Activated T-cell treated with anti-CD3 and anti-CD28 coated beads, Interleukin-2, amount 50 U/mL, for 1 hour (primary cell): ENCODE measurements around the gene REXO1.
A peak's percentile ranks its signal among the peaks of the same experiment; 100 is the strongest.

ENCODE experiments used
- DNase-seq: peaks from one replicate; pipeline ENCODE4 v3.0.0-alpha.2; 2020

The REXO1 gene

DNA sequence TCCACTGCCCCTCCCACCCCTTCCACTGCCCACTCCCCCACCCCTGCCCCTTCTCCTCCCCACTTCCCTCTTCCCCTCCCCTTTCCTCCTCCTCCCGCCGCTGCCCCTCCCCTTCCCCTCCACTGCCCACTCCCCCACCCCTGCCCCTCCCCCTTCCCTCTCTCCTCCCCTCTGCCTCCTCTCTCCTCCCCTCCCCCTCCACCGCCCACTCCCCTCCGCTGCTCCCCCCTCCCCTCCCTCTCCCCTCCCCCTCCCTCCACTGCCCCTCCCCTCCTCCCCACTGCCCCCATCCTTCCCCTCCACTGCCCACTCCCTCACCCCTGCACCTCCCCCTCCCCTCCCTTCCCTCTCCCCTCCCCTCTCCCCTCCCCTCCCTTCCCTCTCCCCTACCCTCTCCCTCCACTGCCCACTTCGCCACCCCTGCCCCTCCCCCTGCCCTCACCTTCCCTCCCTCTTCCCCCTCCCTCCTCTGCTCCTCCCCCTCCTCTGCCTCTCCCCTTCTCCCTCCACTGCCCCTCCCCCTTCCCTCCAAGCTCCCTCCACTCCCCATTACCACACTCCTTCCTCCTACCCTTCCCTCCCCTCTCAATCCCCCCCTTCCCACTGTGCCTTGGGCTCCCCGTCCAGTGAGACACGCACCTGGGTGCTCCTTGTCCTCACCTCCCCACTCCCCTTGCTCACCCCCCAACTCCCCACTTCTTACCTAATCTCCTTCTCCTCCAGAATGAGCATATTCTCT lies 58.1 kb downstream of the REXO1 start:
- DNase-seq = no peak

DNA sequence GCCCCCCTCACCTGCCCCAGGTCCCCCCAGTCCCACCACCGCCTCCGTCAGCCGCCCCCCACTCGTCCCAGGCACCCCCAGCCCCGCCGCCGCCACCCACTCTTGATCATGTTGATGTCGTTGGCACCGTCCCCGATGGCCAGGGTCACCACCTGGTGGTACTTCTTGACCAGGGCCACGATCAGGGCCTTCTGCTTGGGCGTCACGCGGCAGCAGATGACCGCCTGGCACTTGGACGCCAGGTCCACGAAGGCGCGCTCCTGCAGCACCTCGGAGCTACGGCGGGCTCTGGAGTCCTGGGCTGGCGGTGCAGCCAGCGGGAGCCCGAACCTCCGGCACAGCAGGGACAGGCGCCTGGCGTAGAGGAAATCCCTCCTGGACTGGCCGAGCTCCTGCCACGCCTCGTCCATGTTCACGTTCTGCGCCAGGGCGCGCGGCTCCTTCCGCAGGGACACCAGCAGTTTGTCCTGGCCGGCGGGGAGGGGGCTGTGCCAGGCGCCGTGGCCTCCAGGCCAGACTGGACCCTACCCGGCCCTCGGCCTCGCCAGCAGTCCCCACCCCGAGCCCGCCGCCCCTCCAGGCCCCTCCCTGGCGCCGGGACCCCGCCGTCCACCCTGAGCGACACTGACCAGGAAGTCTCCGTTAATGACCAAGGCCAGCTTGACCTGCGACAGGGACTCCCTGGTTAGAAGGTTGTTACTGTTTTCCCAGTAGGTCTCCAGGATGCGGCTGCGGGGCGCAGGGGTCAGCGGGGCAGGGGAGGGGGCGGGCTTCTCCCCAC lies 58.8 kb downstream of the REXO1 start:
- no peak for DNase-seq

DNA sequence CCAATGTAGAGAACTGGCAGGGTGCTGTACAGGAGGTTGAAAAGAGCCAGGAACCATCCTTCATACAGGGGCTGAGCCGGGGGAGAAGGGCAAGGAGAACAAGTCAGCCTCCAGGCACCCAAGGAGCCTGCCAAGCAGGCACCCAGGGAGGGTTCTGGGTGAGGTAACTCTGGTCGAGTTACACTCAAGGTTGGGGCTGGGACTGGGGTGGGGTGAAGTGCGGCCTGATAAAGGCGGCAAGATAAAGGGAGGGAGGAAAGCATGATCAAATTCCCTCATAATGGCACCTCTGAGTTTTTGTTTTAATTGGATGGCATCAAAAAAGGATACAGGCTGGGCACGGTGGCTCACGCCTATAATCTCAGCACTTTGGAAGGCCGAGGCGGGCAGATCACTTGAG lies 61.2 kb downstream of the REXO1 start:
- DNase-seq = no peak

DNA sequence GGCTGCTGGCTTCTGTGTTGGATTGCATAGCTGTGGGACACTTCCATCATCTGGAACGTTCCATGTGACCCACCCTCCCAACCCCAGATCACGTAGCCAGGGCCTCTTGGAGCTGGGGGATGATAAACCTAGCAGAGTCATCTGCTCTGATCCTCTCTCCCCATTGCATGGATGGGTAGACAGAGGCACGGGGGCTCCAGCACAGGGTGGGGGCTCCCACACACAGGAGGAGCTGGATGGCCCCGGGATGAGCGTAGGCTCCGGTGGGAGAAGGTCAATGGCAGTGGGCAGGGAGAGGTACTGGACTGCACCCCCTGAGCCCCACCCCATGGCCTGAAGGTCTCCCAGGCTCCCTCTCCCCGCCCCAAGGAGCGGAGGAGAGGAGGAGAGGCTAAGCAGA lies 61.6 kb downstream of the REXO1 start:
- no peak for DNase-seq

DNA sequence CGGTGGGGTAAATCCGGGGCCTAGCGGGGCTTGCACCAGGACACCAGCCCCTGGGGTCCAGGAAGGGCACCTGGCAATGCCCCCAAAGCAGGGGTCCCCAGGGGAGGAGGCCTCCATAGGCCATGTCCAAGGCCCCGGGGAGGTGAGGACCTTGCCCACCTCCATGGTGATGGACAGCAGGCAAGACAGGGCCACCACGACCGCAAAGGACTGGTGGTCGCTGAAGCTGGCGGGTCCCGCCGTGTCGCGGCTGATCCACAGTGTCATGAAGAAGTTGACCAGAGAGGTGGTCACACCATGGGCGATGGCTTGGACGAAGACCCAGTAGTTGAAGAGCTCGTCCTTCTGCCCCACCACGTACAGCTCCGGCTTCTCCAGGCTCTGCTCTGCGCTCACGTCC lies 63.0 kb downstream of the REXO1 start:
- no peak for DNase-seq

DNA sequence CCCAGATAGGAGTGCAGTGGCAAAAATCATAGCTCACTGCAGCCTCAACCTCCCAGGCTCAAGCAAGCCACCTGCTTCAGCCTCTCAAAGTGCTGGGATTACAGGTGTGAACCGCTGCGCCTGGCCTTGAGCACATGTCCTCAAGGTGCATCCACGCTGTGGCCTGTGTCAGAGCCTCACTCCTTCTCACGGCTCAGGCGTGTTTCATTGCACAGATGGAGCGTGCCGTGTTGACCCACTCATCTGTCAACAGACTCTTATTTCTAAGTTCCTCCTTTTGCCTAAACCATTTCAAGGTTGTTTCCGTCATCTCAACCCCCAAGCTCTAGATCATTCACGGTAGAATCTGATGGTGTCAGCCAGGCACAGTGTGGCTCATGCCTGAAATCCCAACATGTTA lies 64.4 kb downstream of the REXO1 start:
- DNase-seq = no peak

DNA sequence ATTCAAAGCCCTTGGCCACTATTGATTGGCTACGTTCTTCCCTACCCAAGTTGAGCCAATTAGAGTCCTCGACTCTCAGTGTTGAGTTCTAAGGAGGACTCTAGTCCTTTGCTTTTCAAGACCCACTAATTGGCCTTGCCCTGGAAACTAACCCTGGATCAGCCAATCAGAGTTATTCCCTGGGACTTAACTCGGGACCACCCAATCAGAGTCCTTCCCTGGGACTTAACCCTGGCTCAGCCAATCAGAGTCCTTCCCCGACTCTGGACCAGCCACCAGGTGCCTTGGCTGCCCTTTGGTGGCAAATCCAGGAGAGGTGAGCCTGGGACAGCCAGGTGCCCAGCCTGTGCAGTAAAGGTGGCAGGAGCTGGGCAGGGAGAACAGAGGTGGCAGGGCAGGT lies 64.9 kb downstream of the REXO1 start:
- no peak for DNase-seq

DNA sequence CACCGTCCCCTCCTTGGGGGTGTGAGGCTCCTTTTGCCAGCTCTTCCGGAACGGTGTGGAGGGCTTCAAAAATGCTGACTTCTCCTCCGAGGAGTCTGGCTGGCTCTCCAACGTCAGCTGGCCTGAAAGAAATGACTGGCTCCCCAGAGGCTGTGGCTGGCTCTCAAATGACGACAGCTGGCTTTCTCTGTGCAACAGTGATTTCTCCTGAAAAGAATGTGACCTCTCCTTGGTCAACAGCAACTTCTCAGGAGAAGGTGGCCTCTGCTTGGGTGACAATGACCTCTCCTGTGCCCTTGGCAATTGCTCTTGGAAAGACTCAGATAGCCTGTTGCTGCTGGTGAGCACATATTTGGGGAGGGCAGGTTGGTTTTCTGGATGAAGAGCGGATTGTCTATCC lies 65.8 kb downstream of the REXO1 start:
- no peak for DNase-seq

DNA sequence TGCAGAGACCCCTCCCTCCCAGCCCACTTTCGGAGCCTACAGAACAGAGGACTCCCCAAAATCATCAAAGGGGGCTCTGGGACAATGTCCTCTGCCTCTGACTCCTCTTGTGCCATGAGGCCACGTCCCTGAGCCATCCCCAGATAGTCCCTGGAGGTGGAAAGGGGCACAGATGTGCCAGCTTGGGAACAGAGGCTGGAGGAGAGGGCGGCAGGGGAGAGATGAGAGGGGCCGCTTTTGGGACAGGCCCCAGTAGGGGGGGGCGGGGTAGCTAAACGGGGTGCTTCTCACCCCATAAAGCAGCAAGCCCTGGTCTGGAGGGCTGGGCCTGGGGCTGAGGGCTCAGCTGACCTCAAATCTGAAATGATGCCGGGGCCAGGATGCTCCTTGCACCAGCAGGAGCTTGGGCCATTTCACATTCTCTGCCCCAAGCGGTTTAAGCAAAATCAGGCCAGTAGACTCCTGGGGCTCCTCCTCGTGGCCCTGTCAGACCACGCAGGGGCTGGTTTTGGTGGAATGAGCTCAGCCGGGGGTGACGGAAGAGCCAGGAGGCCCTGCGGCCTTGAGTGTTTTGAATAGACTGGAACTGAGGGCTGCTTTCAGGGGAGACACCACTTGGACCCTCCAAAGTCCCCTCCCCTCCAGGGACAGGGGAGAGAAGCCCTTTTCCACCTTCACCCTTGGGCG lies 67.9 kb downstream of the REXO1 start:
- DNase-seq = no peak

DNA sequence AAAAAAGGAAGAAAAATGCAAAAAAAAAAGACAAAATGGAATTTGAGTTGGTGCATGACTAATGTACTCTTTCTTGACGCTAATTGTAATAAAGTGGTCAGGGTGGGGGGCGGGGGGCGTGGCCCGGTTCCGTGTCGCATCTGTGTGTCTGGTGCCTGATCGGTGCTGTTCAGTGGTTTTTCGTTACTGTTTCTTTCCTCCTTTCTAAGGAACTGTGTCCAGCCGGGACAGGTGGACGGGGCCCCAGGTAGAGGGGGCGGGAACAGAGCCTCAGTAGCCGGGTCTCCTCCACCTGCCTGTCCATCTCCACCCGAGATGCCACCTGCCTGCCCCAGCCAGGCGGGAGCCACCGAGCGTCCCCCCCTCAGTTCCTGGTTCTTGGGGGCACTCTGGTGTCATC lies 68.7 kb downstream of the REXO1 start:
- DNase-seq = no peak

DNA sequence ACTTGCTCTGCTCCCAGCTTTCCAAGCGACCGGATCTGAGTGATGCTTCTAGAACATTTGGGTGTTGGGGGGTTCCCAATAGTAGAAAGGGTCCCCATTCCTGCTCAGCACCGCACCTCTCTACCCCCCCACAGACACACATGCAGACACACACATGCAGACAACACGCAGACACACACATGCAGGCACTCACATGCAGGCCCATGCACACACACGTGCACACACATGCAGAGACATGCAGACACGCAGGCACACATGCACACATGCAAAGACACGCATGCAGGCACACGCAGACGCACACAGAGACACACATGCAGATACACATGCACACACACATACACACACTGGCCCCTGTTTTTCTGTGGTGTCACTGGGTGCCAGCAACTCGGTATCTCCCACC lies 71.1 kb downstream of the REXO1 start:
- DNase-seq = no peak

DNA sequence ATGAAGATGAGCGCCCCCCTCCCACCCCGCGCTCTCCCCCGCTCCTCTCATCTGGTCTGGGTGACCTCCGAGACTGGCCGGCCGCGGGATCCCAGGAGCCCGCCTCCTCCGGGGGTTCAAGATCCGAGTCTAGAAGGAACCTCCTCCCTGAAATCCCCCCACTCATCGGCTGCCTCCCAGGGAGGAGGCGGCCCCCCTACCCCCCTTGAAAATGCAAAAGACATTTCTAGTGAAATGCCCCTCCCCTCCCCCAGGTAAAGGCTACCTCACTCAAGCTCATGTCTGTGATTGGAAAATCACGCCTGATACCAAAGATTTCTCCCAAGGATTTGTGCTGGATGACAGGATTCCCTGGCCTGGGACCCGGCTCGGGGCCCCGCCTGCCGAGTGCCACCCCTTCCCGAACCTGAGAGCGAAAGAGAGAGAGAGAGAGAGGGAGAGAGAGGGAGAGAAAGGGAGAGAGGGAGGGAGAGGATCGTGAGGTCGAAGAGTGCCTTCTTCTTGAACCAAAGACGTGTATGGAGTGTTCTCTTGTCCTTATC lies 71.6 kb downstream of the REXO1 start:
- no peak for DNase-seq

DNA sequence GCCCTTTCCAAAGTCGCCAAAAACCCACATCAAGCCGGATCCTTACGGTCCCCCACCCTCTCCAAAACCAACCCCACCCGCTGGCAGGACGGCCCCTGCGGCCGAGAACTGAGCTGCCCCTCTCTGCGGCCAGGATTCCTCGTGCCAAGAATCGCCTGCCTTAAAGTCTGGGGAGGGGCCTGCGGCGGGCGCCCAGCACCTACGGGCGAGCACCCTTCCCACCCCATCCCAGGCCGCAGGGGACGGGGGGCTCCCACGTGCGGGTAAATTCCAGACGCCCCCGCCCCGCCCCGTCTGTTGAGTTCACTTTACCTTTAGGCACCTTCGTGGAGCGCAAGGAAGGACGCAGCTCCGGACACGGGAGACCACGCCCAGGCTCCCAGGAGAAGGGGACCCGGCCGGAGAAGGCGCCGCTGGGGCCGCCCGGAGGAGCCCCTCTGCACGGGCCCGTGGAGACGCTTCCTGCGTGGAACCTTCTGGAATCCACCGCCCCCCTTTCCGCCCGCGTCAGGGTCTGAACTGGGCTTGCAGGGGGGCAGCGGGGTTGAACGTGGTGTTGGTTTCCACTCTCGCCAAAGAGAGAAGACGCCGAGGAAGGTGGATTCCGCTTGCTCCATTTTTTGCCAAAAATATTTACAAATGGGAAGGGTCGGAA lies 72.2 kb downstream of the REXO1 start:
- DNase-seq = no peak

DNA sequence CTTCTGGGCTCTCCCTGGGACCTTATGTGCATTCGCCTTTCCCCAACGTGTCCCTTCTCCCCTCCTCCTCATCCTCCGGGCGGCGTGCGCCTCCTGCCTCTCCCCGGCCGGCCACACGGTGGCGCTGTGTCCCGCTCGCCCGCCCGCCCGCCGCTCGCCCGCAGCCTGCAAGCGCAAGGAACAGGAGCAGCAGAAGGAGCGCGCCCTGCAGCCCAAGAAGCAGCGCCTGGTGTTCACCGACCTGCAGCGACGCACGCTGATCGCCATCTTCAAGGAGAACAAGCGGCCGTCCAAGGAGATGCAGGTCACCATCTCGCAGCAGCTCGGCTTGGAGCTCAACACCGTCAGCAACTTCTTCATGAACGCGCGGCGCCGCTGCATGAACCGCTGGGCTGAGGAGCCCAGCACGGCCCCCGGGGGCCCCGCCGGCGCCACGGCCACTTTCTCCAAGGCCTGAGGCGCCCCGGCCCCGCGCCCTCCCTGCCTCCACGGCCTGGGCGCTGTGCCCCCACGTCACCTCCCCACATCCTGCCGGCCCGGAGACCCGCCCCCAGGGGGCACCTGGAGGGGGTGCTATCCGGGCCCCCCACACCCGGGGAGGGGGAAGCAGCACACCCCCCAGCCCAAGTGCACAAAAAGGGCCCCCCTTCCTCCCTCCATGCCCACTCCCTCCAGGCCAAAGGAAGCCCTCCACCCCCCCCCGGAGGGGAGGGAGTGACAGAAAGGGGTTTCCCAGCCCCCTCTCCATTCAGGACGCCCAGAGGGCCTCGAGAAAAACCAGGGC lies 73.1 kb downstream of the REXO1 start:
- no peak for DNase-seq

DNA sequence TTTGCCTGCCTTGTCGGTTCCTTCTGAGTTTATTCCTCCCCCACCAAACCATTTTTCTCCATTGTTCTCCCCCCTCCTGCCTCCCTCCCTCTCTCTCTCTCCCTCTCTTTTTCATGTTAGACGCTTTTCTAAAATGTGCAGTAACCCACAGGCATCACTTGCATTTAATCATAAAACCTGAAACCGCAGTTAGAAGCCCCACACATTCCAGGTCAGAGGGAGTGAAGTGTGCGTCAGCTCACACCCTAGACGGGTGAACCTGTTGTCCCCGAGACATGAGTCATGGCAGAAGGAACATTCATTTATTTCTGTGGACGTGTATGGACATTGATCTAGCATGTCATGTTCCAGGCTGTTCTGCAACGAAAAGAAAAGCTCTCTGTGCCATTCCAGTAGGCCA lies 75.1 kb downstream of the REXO1 start:
- DNase-seq = no peak

DNA sequence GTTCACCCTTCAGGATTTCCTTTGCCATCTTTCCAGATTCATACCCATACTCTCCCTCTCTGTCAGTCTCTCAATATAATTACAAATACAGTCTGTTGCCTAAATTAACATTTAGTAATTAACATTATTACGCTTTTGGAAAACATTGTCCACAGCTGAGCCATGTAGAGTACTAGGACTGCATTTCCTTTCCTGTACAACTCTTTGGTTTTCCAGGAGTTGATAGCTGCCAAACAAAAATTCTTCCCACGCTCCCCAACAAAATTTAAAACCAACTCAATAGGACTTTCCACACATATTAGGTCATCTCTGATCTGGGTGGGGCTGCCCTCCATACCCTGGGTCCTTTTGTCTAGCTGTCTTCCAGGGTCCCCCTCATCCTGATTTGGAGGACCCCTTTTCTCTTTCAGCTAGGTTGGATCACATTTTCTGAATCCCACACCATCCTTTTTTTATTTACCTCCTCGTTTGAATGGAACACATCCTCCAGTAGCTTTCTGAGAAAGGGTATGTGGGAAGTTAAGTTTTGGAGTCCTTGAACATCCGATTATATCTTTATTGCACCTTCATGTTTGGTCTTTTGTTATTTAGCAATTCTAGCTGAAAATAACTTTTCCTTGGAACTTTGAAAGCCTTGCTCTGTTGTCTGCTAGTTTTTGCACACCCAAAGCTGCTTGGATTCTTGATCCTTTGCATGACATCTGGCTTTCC lies 77.3 kb downstream of the REXO1 start:
- DNase-seq = no peak

DNA sequence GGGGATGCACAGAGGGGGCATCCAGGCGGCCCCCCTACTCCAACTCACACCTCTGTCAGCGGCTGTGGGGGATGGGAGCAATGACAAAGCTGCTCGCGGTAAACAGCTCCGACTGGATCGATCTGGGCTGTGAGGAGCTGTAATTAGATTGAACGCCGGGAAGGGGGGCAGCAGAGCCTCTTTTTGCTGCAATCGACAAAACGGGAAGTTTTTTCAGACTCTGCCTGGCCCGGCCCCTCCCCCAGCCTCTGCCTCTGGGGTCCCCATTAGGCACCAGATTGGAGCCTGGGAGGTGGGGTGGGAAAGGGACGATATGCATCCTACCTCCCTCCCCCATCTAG lies 78.7 kb downstream of the REXO1 start:
- DNase-seq = no peak

DNA sequence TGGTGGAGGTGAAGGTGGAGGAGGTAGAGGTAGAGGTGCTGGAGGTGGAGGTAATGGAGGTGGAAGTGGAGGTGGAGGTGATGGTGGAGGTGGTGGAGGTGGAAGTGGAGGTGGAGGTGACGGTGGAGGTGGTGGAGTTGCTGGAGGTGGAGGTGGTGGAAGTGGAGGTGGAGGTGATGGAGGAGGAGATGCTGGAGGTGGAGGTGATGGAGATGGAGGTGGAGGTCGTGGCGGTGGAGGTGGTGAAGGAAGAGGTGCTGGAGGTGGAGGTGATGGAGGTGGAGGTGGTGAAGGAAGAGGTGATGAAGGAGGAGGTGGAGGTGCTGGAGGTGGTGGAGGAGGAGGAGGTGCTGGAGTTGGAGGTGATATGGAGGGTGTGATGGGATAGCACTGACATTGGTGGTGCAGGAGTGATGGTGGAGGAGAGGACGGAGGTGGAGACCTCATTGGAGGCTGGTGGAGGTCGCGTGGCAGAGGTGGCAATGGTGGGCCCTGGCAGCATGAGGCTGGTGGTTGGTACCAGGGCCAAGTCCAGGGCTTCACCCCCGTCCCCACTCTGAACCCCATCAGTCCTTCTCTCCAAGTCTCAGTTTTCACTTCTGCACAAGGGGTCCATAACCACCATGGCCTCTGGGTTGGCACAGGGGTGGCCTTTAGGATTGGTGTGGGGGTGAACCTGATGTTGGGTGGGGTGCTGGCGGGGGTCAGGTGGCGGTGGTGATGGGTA lies 79.2 kb downstream of the REXO1 start:
- DNase-seq = no peak

DNA sequence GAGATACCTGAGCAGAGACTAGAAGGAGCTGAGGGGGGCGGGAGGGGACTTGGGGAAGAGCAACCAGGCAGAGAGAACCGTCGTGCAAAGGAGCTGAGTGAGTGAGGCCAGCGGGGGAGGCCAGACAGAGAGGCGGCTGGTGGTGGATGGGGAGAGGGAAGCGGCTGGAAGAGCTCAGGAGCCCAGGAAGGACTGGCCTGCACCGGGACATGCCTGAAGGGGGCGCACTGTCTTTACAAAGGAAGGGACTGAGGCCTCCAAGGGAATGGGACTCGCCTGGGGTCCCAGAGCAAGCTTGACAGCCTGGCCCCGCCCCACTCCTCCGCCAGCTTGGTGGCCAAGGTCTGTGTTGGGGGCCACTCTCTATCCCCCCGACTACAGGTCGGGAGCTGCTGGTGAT lies 80.0 kb downstream of the REXO1 start:
- DNase-seq = no peak

DNA sequence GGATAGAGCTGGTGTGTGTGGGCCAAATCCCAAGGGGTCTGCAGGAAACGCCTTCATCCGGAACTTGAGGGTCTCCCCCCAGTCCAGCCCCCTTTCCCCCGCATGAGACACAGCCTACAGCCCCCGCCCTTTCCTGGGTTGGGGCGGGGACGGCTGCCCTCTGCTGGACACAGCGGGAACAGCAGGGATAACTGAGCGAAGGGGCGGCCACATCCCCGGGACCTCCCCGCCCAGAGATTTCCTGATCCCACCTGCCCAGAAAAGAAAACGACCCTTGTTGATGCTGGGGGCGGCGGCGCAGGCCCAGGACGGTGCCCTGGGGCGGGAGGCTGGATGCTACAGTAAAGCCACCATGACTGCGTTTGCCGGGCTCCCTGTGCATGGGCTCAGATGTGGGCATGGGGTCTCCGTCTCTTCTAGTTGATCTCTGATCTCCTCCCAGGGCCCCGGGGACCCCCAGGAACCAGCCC lies 80.8 kb downstream of the REXO1 start:
- peak; percentile 77 for DNase-seq

DNA sequence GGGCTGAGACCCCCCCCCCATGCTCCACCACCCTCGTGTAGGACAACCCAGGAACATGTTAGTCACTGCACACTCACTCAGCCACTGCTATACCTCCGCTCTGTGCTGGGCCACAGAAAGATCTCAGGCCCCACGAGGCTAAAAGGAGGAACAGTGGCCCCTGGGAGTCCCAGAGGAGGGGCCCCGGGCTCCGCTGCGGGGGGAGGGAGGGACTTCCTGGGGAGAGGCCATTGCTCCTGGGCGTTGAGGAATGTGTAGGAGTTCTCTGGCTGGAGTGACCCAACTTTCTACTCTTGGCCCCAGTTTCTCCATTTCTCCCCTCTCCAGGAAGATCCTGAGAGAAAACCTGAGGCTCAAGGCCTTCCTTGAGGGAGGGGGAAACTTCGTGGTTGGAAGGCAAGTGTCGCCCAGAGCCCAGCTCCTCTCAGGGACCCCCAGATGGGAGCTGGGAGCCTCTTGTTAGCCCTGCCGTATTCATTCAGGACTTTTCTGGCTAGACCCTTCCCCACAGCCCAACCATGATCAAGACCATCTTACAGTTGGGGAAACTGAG lies 81.4 kb downstream of the REXO1 start:
- no peak for DNase-seq
